COLO668 (cell line): ENCODE results near the gene SLAMF9.

Experiments
- DNase-seq: peaks from one replicate; lab custom pipeline; 2025; ENCODE audit not compliant: unreplicated experiment; lab: John Stamatoyannopoulos, UW

Gene SLAMF9

DNA sequence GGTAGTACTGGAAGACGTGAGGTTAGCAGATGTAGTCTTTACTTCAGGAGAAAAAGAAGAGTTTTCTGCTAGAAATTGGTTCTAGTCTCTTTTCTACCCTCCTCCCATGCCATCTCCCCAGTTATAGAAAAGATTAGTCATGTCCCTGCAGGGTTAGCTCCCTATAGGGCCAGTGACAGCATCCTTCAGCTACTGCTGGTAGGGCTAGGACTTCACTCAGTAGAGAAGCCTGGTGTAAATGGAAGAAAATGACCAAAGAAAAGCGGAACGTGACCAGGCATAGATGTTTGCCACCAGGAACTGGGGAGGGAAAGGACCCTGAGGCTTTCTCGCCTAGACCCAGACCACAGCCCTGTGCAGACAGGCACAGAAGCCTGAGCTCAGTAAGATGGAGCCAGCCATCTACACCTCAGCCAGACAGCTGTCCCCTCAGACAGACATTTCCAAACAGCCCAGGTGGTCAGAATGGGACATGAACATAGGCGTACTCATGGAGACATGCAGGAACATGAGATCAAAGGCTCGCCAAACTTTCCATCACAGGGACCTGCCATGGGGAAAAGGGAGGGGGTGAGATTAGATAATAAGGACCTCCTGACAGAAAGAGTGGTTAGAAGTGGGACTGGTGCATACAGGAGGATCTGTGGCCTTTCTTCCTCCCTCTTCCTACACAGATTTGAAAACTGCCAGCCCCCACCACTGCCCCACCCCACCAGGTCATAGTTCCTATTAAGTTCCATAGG is 23.5 kb upstream of the SLAMF9 start:
- DNase-seq: no peak

DNA sequence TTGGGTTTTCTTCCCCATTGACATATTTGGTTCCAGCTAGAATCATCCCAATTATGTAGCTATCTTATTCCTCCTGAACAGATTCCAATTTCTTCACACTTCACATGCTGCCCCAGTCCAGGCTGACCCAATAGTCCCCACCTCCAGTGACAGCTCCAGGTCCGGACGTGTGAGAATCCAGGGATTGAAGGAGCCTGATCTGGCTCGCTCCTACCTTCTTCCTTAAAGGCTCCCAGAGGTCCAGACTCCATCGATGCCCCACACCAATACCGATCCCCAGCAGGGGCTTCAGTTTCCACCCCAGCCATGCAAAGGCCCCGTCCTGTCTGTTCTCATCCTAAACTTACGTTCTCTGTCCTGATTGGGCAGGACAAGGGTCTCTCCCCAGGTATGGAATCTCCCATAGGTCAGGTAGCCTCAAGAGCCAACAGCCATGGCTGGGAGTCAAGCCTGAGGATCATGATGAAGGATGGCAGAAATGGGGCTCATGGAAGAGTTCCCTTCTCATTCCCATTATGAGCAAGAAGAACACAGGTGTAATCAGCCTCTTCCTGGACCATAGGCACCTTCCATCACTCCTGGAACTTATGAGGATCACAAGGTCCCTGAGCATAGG is 20.4 kb upstream of the SLAMF9 start:
- DNase-seq: no peak

GRCh38 chr1:159973350-159973940 is 19.4 kb upstream of the SLAMF9 start:
- no peak for DNase-seq

GRCh38 chr1:159972443-159973205 is 18.6 kb upstream of the SLAMF9 start:
- no peak for DNase-seq

DNA sequence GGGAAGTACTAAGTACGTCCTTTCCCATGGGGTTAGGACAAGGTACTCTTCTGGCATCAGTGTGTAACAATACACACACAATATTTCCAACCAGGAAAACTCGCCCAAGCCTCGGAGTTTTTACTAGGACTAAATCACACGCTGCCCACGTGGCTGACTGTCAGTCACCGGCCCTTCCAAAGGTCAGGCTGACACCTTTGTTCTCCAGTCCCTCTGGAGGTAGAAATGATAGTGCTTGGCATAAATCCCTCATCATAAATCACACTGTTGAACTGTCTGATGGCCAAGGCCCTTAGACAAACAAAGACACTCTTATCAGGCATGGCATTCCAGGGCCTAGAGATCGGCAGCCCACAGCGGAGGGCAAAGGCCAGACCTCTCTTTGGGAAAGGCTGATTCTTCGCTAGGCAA is 16.9 kb upstream of the SLAMF9 start:
- no peak for DNase-seq

GRCh38 chr1:159968901-159969300 is 14.9 kb upstream of the SLAMF9 start:
- no peak for DNase-seq

GRCh38 chr1:159965263-159965662 is 11.2 kb upstream of the SLAMF9 start:
- no peak for DNase-seq

DNA sequence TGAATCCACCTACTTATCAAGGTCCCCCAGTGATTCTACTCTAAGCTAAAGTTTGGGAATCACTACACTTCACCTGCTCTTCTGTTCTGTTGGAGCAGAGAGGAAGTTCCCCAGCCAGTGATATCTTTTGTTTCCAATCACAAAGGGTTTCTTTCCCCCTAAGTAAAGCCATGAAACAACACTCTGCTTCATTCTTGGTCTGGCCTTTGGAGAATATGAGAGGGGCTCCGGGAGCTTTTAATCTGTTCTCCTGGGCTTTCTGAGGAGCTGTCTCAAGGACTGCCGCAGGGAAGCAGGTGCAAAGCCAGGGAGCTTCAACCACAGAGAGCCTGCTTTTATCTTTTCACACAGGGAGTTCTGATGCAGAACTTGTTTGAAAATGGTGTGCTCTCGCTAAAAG is 10.1 kb upstream of the SLAMF9 start:
- no peak for DNase-seq

- no peak for DNase-seq
These were observed 8.1 kb upstream of the SLAMF9 start for GRCh38 chr1:159962176-159962575.

DNA sequence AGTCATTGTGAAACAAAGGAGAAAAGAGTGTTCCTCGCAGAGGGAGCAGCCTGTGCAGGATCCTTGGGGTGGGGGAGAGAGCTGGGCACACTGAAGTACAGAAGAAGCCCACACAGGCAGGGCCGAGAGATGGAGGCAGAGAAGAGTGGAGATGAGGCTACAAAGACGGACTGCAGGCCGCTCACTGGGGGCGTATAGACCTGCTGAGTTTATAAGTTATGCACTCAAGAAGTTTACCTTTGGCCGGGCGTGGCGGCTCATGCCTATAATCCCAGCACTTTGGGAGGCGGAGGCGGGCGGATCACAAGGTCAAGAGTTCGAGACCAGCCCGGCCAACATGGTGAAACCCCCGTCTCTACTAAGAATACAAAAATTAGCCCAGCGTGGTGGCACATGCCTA is 7.6 kb upstream of the SLAMF9 start:
- no peak for DNase-seq

- DNase-seq: no peak
These were observed 6.8 kb upstream of the SLAMF9 start for GRCh38 chr1:159960721-159961381.

DNA sequence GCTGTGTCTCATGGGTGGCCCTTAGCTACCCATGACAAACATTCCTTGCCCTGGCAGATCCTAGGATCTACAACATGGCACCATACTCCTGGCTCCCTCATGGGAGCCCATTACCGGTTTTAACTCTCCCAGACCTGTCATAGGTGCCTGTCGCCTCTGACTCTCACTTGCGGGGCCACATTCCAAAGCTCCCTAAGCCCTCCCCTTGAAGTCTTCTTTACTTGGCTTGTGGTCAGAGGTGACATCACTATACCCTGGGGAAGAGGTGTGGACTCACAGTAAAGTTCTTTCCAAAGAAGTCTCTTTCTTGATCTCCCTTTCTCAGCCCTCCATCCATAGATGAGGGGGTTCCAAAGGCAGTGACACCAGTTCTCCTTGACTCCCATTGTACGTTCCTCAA is 5.4 kb upstream of the SLAMF9 start:
- DNase-seq: no peak

DNA sequence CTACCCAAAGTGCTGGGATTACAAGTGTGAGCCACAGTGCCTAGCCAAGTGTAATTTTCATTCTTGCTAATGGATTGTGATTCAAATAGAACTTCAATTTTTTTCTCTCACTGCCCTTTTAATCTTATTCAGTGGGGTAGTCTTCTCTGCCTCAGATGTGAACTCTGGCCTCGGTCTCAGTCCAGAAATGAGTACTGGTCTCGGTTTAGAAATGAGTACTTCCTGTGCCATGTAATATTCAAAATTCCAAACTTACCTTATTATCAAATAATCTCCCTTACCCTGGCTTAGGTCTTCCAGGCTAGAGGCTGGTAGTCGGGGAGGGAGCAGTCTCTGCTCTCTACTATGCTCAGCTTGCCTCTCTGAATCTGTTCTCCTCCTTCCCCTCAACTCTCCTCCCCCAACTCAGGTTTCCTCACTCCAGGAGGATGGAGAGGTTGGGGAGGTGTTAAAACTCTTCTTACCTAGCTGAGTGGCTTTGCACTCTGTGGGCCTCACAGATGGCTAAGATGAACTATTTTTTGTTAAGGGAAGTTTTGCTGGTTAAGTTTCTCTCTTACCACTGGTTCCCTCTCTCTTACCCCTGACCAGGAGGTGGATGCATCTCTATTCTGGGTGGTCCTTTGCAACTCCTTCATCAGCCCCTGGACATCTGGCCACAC is 4.8 kb upstream of the SLAMF9 start:
- no peak for DNase-seq

DNA sequence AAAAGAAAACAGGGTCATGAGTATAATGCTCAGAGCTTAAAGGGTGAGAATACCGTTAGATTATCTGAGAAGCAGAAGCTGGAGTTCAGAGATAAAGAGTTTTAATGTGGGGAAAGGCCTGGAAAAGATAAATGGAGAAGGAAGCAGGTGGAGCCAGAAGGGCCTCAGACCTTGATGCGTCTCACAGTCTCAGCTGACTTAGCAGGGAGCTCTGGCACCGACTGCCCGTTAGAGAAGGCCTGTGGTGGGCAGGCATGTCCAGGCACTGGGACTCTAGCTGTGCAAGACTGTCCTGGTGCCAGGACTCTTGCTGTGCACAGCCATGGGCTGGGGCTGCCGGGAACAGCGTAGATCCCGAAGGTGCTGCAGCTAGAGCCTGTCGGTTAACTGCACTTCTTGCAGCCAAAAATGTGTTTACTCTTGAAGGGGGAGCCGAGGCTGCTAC is 3.8 kb upstream of the SLAMF9 start:
- no peak for DNase-seq

- DNase-seq: no peak
These were observed 1.4 kb upstream of the SLAMF9 start for GRCh38 chr1:159955456-159955855.

DNA sequence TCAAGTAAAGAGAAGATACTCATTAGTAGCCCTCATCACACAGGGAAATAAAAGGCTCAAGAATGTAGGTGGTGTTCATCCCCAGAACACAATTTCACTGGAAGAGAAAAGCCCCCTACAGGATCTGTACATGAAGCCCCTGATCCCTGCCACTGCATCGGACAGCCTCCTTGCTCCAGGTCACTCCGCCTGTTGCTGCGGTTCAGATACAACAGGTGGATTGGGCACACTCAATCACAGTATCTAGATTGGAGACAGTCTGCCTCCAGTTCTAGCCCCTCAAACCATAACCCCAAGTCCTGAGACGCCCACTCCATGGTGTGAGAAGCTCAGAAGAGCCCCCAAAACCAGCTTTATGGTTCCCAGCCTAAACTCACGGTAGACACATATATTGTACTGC is 1.1 kb downstream of the SLAMF9 start:
- no peak for DNase-seq

GRCh38 chr1:159951551-159951950 is 2.5 kb downstream of the SLAMF9 start:
- no peak for DNase-seq

GRCh38 chr1:159951016-159951415 is 3.0 kb downstream of the SLAMF9 start:
- no peak for DNase-seq

DNA sequence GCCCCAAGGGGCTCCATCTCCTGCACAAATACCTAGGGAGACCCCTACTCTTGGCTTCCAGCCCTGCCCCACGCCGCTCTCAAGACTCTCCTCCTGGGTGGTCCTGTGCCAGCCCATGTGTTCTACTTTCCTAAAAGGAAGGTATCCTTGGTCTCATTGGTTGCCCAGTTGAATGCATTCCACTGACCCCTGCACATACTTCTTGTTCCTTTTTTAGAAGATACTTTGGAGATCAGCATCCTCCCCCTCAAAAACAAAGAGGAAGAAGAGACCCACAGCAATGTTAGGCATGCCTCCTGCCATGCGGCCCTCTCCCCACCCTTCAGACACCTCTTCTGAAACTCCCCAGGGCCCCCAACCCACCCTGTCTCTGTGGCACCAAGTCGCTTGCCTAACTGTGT is 4.1 kb downstream of the SLAMF9 start:
- DNase-seq: no peak

DNA sequence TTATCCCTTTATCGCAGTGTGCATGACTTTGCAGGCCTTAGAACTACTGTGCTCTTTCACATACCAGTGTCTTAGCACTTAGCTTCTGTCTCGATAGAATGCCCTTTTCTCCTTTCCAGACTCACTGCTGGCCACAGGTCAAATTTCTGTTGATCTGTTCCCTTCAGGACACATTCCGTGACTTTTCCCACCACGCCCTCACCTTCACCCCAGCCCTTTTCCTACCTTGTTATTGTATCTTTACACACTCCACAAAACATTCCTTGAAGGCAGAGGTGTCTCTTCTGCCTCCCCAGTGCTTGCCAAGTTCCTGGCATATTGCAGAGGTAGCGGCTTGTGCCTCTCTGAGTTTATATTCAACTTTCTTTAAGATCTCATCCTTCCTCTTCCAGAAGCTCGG is 4.9 kb downstream of the SLAMF9 start:
- DNase-seq: no peak

GRCh38 chr1:159947942-159948341 is 6.1 kb downstream of the SLAMF9 start:
- DNase-seq: no peak
